B cell (primary cell): ENCODE measurements around the gene RBM26.

Experiments used
- EZH2 ChIP-seq: IDR thresholded peaks from 2 replicates; pipeline ENCODE4 v1.6.1; 2012; ENCODE audit warnings: borderline replicate concordance, low read depth, mild to moderate bottlenecking, moderate library complexity, low read length; ENCODE audit not compliant: insufficient read depth, poor library complexity, severe bottlenecking
- TF ChIP-seq, protein P1 (sequence below): fragments of 200-600 bp; IDR thresholded peaks from one replicate; pipeline ENCODE4 v1.8.0; 2022; ENCODE audit warnings: antibody characterized with exemption, mild to moderate bottlenecking

DNA sequence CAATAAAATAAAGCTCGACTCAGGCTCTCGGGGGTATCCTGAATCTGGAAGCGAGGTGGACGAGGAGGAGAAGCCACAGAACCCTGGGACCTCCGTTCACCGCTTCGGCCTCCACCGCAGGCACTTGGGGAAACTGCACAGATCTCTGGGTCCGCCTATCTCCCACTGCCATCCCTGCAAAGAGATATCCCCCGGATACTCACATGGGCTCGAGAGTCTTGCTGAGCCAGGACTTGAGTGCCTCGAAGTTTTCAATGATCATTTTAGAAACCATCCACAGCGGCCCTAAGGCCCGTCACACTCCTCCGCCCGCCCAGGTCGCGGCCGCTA is 589 bp downstream of the RBM26 start:
- TF ChIP-seq, protein P1, sequence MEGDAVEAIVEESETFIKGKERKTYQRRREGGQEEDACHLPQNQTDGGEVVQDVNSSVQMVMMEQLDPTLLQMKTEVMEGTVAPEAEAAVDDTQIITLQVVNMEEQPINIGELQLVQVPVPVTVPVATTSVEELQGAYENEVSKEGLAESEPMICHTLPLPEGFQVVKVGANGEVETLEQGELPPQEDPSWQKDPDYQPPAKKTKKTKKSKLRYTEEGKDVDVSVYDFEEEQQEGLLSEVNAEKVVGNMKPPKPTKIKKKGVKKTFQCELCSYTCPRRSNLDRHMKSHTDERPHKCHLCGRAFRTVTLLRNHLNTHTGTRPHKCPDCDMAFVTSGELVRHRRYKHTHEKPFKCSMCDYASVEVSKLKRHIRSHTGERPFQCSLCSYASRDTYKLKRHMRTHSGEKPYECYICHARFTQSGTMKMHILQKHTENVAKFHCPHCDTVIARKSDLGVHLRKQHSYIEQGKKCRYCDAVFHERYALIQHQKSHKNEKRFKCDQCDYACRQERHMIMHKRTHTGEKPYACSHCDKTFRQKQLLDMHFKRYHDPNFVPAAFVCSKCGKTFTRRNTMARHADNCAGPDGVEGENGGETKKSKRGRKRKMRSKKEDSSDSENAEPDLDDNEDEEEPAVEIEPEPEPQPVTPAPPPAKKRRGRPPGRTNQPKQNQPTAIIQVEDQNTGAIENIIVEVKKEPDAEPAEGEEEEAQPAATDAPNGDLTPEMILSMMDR, result no peak
- TF ChIP-seq EZH2, result no peak
